Ramos (cell line): ENCODE data around the gene RGS21.
"Not testable (repeated sequence)": the region's sequence is repeated elsewhere in the genome, so short reads cannot be mapped to it uniquely, and the experiment has no call there.

Source experiments
- in situ Hi-C: fragments of 300-500 bp; cut with MboI; formaldehyde crosslinking; loops from one replicate; pipeline ENCODE4 v1.14.3; 2022; ENCODE audit warnings: low sequenced_read_pairs; ENCODE audit not compliant: unreplicated experiment

RGS21 gene

GRCh38 chr1:192316942-192317450, at the start of gene RGS21:
RGS21 (plus strand) TSS chr1:192316992; CDS start chr1:192343037, 26,045 bp downstream.
- in situ Hi-C loops: no loop called here

- in situ Hi-C loops: no loop called here
Measured at GRCh38 chr1:192268468-192269052, 48.2 kb upstream of the RGS21 start.

- in situ Hi-C loops: no loop called here
Measured at GRCh38 chr1:192270398-192270797, 46.4 kb upstream of the RGS21 start.

DNA sequence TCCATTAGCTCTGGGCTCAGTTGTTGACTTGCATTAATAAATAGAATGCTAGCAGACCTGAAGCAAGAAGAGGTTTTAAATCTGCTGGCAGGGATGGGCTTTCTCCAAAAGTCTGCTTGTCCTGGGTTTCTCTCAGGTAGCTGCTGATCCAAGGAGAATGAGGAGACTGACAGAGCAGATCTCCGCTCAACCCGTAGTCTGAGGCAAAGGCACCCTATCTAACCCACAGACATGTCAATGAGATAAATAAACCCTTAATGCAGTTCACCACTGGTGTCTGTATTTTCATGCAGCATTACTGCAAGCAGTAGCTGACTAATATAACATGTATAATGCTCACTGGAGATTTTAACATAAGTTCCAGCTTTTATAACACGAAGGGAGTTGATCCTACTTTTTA, 44.1 kb upstream of the RGS21 start:
- in situ Hi-C loops: no loop called here

DNA sequence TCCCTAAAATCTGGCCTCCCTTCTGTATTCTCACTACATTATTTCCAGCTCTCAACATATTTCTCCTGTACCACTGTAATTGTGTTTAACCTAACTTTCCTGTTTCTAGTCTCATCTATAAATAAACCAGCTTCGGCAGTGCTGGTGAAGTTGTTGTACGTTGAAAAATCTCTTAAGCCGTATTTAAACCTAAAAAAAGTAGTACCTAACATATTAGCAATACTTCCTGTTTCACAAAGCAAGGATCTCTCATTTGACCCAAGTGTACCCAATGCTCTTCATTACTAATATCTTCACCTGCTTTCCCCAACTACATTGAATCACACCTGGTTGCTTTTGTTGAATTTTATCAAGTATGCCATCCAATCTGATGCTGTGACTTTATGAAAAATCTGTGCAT, 42.2 kb upstream of the RGS21 start:
- in situ Hi-C loops: no loop called here

DNA sequence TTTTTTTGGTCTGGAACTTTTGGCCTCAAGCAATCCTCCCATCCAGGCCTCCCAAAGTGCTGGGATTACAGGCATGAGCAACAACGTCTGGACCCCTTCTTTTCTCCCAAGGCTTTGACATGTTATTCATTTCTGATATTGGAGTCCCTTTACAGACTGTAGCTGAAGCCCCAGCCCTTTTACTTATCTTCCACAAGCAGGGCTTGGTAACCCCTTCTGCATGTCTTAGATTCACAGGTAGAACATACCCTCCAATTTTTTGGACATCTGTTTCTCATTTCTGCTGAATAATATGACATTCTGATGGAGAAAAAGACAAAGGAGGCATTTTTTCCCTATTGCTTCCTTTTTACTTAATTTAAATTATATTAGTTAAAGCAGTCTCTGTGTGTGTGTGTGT, 39.2 kb upstream of the RGS21 start:
- in situ Hi-C loops: no loop called here

GRCh38 chr1:192284927-192285326, 31.9 kb upstream of the RGS21 start:
- in situ Hi-C loops: no loop called here

DNA sequence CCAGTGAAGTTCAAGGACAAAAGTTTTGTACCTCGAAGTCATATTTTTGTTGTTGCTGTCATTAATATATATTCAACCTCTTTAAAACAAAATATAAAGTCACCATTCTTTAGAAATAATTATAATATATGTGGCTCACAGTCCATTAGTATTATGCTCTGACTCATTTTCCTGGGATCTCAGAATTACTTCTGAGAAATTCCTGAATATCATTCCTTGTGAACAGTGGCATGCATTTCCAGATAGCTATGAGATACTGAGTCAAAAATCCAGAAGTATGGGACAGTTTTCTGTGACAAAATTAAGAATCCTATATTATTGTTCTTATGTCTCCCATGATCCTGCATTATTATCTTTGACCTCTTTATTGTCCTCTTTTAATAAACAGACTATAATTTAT, 13.8 kb upstream of the RGS21 start:
- in situ Hi-C loops: no loop called here

DNA sequence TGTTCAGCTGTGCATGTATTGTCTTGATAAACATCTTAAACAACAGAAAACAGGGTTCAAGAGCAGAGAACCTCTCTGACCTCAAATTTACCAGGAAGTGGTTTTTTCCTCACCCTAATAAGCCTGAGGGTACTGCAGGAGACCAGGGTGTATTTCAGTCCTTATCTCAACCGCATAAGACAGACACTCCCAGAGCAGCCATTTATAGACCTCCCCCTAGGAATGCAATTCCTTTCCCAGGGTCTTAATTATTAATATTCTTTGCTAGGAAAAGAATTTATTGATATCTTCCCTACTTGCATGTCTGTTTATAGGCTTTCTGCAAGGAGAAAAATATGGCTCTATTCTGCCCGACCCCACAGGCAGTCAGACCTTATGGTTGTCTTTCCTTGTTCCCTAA, 8.5 kb upstream of the RGS21 start:
- in situ Hi-C loops: not testable (repeated sequence)

DNA sequence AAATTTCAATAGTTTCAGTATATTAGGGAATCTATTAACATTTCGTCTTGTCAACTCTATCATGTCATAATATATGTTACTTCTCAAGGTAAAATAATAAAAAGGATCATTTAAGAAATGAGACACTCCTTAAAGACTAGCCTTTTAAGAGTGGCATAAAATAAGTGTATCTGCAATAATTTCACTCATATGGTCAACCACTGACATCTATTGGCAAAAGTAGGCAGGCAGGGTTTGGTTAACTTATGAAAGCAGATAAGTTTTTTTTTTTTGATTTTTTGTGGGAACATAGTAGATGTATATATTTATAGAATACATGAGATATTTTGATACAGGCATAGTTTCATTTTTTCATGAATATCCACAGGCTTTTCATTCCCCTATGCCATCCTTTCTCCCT, 5.5 kb upstream of the RGS21 start:
- in situ Hi-C loops: no loop called here

DNA sequence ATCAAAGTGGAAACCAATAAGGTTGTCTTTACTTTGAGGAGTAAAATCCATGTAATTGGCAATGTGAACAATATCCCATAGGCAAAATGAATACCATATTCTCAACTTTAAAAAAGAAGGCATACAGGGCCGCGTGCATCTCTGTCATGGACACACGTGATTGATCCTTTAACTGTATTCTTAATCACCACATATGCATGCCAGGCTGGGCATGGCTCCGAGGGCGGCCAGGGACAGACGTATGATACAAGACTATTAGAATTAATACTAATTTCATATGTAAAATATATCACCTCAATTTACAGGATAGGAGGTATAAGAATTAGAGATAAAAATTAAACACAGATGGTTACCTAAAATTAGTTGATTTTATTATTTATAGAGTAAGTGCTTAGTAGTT, 11.2 kb downstream of the RGS21 start:
- in situ Hi-C loops: no loop called here

DNA sequence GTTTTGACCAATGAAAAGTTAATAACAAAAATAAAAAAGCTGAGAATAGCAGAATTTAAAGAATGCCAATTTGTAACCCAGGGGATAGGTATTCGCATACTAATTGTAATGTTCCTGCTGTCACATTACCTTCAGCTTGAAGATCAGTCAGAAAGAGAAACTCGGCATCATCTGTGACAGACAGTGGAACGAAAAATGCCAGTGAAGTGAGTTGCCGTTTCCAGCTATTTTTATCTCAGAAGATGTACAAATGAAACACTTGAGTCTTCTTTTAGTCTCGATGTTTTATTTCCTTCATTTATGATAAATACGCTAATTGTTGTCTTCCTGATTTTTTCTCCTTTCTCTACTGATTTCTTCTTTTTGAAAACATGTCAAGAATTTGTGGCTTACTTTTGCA, 26.1 kb downstream of the RGS21 start:
- in situ Hi-C loops: no loop called here

DNA sequence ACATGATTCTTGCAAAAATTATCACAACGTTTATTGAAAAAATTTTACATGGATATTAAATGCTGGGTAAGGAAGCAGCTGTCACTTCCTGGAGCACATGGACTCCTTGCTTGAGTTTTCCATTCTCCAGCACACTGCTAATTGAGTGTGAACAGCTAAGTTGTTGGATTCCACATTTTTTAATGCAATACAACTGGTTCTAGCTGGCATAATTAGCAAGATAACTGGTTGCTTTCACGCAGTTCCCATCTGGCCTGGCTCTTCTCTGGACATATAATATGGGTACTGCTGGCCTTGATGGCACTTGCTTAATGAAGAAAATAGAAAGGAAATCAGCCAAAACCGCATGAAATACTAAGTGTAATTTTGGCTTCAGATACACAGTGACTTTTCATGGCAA, 26.6 kb downstream of the RGS21 start:
- in situ Hi-C loops: no loop called here

- in situ Hi-C loops: no loop called here
Measured at GRCh38 chr1:192349314-192349713, 32.5 kb downstream of the RGS21 start.

GRCh38 chr1:192350356-192350755, 33.6 kb downstream of the RGS21 start:
- in situ Hi-C loops: no loop called here

DNA sequence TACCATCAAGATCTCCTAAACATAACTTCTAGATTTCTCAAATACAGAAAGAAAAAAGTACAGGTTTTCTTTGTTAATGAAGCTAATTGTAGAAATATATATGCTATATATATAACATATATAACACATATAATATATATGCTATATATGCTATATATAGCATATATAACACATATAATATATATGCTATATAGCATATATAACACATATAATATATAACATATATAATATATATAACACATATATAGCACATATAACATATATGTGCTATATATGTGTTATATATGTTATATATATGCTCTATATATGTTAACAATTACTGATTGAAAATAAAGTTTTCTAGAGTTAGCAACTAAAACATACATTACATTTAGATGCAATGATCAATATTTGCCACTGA, 34.8 kb downstream of the RGS21 start:
- in situ Hi-C loops: no loop called here

DNA sequence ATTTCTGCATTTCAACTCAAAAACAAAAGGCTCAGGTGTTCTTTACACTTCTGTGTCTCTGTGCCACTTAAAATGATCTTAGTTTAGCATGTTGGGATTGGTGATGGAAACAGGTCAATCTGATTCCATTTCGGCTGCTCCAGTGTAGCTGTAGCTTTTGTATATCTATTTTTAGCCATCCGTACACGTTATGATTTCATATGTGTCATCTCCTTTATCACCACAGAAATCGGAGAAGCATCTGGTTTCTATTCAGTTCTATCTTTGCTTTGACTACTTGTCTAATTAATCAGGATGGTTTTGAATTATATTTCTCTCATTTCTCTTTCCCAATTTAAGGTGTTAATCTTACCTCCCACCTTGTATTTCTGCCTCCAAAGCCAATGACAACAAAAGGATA, 41.1 kb downstream of the RGS21 start:
- in situ Hi-C loops: no loop called here

GRCh38 chr1:192358402-192358801, 41.6 kb downstream of the RGS21 start:
- in situ Hi-C loops: no loop called here

GRCh38 chr1:192358822-192359221, 42.0 kb downstream of the RGS21 start:
- in situ Hi-C loops: no loop called here

DNA sequence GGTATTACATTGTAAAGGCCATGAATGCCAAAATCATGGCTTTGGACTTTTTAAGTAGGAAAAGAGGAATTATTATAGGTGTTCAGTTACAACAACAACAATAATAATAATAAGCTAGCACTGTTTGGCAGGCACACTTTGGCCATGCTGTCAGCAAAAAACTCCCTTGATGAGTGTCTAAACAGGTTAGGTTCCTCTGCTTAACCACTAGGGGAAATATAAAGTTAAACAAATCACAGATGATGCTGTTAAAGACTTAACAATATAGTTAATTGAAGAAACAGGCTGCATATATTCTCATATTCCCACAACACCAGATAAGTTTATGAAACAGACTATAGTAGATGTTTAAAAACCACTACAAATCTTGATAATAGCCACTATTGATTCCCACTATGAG, 46.4 kb downstream of the RGS21 start:
- in situ Hi-C loops: no loop called here

- in situ Hi-C loops: no loop called here
Measured at GRCh38 chr1:192367436-192367835, 50.6 kb downstream of the RGS21 start.

DNA sequence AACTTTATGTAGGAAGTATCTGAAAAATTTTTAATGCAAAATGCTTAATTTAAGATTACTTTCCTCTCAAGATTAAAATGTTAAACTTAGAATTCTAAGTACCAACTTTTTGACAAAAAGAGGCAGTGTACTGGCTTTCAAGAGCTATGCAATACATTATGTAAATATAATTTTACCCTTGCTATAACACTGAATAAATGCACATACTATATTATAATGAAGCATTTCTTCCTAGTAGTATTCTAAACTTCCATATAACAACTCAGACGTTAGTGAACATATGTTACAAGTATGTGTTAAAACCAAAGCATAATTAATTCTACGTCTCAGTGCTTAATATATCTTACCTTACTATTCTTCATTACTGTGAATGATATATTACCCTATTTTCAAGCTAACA, 58.5 kb downstream of the RGS21 start:
- in situ Hi-C loops: no loop called here

DNA sequence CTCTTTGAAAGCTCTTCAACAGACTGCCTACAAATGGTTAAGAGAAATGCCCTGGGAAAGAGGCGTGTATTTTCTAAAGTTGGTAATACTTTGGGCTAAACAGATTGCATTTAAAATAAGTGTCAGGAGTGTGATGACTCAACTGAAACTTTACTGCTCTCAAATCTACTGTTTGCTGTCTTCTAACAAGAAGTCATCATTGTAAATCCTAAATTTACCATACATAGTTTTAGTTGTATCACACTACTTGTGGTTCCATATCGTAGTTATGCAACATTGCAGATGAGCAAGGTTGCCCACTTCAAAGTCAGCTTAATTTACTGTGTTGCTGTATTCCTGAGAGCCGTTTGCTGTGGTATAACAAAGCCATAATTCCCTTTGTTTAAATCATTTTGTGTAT, 59.6 kb downstream of the RGS21 start:
- in situ Hi-C loops: no loop called here
